SK-N-SH (cell line): Measurements from ENCODE around the gene NOXRED1.

Experiments used
- CHD2 ChIP-seq: fragments of 150-350 bp; IDR thresholded peaks from 2 replicates; pipeline ENCODE4 v1.6.1; 2018; ENCODE audit warnings: low read length; ENCODE audit not compliant: partially characterized antibody
- CTCF ChIP-seq: fragments of 200-600 bp; sonication (generic); IDR thresholded peaks from 2 replicates; pipeline ENCODE4 v1.6.1; 2017; ENCODE audit warnings: antibody characterized with exemption, mild to moderate bottlenecking, moderate library complexity
- EP300 ChIP-seq, 2 experiments: IDR thresholded peaks; 2 replicates each; pipeline versions ENCODE4 v1.4.0 to v1.6.1; 2012; ENCODE audit warnings: borderline replicate concordance in 1 of 2, low read depth in 1 of 2, low read length in 1 of 2
- JUND ChIP-seq: IDR thresholded peaks from 2 replicates; pipeline ENCODE4 v1.4.0; 2012
- MAX ChIP-seq: IDR thresholded peaks from 2 replicates; pipeline ENCODE4 v1.4.0; 2012; ENCODE audit warnings: low read depth
- MEF2A ChIP-seq: IDR thresholded peaks from 2 replicates; pipeline ENCODE4 v1.4.0; 2012; ENCODE audit warnings: low read depth, borderline replicate concordance
- NFIC ChIP-seq: IDR thresholded peaks from 2 replicates; pipeline ENCODE4 v1.4.0; 2012; ENCODE audit warnings: borderline replicate concordance
- NRF1 ChIP-seq: IDR thresholded peaks from 2 replicates; pipeline ENCODE4 v1.6.1; 2012; ENCODE audit warnings: low read depth, mild to moderate bottlenecking, low read length
- REST ChIP-seq: IDR thresholded peaks from 2 replicates; pipeline ENCODE4 v1.6.1; 2012; ENCODE audit warnings: mild to moderate bottlenecking, low read depth, low read length, moderate library complexity
- TAF1 ChIP-seq: IDR thresholded peaks from 2 replicates; pipeline ENCODE4 v1.6.1; 2012; ENCODE audit warnings: low read depth, mild to moderate bottlenecking, low read length, moderate library complexity, borderline replicate concordance
- USF1 ChIP-seq: IDR thresholded peaks from 2 replicates; pipeline ENCODE4 v1.4.0; 2012; ENCODE audit warnings: low read depth, borderline replicate concordance
- YY1 ChIP-seq: IDR thresholded peaks from 2 replicates; pipeline ENCODE4 v1.4.0; 2012; ENCODE audit warnings: low read depth, mild to moderate bottlenecking

GRCh38 chr14:77406718-77407117 lies 16.6 kb downstream of the NOXRED1 start:
- TF ChIP-seq USF1: no peak
- no peak for TF ChIP-seq TAF1
- TF ChIP-seq CTCF: no peak
- TF ChIP-seq CHD2: no peak
- no peak for TF ChIP-seq MAX
- no peak for TF ChIP-seq EP300 (IDR thresholded peaks at IDR 0.05; ENCODE audit: borderline replicate concordance in 1 of 2, low read depth in 1 of 2, low read length in 1 of 2)
- no peak for TF ChIP-seq MEF2A
- no peak for TF ChIP-seq NFIC
- no peak for TF ChIP-seq REST
- no peak for TF ChIP-seq NRF1
- TF ChIP-seq JUND: no peak
- TF ChIP-seq YY1: no peak
